ENCODE results near the gene VTN.
"Not testable (repeated sequence)": the region's sequence is repeated elsewhere in the genome, so short reads cannot be mapped to it uniquely, and the experiment has no call there.

Gene VTN

GRCh38 chr17:28338769-28339212 is 31.3 kb downstream of the VTN start:
- not testable (repeated sequence) for DNase-seq

- DNase-seq = no peak
Measured at GRCh38 chr17:28338056-28338768, 31.9 kb downstream of the VTN start.

GRCh38 chr17:28335959-28336871 is 33.9 kb downstream of the VTN start:
- peak in 1 of 2 donors; percentile 36 for DNase-seq

GRCh38 chr17:28335201-28335958 is 34.7 kb downstream of the VTN start, which contains the start of the genes IFT20 and TNFAIP1:
Gene IFT20 (minus strand): TSS chr17:28335472. CDS start chr17:28331985, 3,487 bp downstream.
Gene TNFAIP1 (plus strand): TSS chr17:28335761. CDS start chr17:28339522, 3,761 bp downstream.
- DNase-seq = peak; percentile 94 to 98

GRCh38 chr17:28334666-28335200 is 35.4 kb downstream of the VTN start:
- no peak for DNase-seq

- DNase-seq = no peak
Measured at GRCh38 chr17:28334171-28334570, 35.9 kb downstream of the VTN start.

- DNase-seq = no peak
Measured at GRCh38 chr17:28333083-28333746, 36.9 kb downstream of the VTN start.

- no peak for DNase-seq
Measured at GRCh38 chr17:28331891-28332420, 38.2 kb downstream of the VTN start.

- DNase-seq = no peak
Measured at GRCh38 chr17:28330671-28331070, 39.4 kb downstream of the VTN start.

- DNase-seq = no peak
Measured at GRCh38 chr17:28328325-28328724, 41.8 kb downstream of the VTN start.

- DNase-seq = no peak
Measured at GRCh38 chr17:28327709-28328108, 42.4 kb downstream of the VTN start.

GRCh38 chr17:28327031-28327607 is 43.0 kb downstream of the VTN start:
- DNase-seq = peak in 1 of 2 donors; percentile 19

GRCh38 chr17:28326114-28326513 is 44.0 kb downstream of the VTN start:
- no peak for DNase-seq

- no peak for DNase-seq
Measured at GRCh38 chr17:28325211-28325610, 44.9 kb downstream of the VTN start.

- no peak for DNase-seq
Measured at GRCh38 chr17:28324781-28325180, 45.3 kb downstream of the VTN start.

GRCh38 chr17:28324267-28324745 is 45.8 kb downstream of the VTN start:
- no peak for DNase-seq

GRCh38 chr17:28320215-28321061 is 49.7 kb downstream of the VTN start:
- no peak for DNase-seq

- no peak for DNase-seq
Measured at GRCh38 chr17:28319598-28319935, 50.5 kb downstream of the VTN start.

GRCh38 chr17:28318759-28319597 is 51.1 kb downstream of the VTN start, which contains the start of gene TMEM97:
Gene TMEM97 (plus strand): TSS chr17:28319200. CDS start chr17:28319240, 40 bp downstream.
- DNase-seq = peak; percentile 96 to 97
